H1 (cell line): ENCODE results near the gene NLGN4X. TPM values are rescaled to one million over a fixed set of nuclear protein-coding genes. Genes with fewer than 3 reads are reported as not detected.

Source experiments
- CTCF ChIA-PET: fragments of 300-600 bp; sonication (Branson Sonifier 250); formaldehyde crosslinking; loops from one replicate; lab custom pipeline; 2021; ENCODE audit not compliant: partially characterized antibody; lab: Charles Lee
- POLR2A ChIA-PET: fragments of 300-600 bp; sonication (Branson Sonifier 250); formaldehyde crosslinking; loops from one replicate; lab custom pipeline; 2021; ENCODE audit warnings: inconsistent platforms; ENCODE audit not compliant: partially characterized antibody; lab: Charles Lee
- DNase-seq, 2 experiments: peaks; one replicate each; pipeline versions ENCODE4 v3.0.0 to v3.0.0-alpha.2; 2010 to 2022; ENCODE audit warnings: low spot score in 2 of 2, low read depth in 1 of 2, mixed read lengths in 1 of 2
- FAIRE-seq: peaks from 2 replicates; lab custom pipeline; 2011; peaks lifted over from hg19 to GRCh38; lab: Jason Lieb, UNC
- H2AFZ ChIP-seq: 2 replicates; pipeline ENCODE4 v1.8.1; 2012; ENCODE audit warnings: low read length, inconsistent platforms
- H2AK5ac ChIP-seq: 2 replicates; pipeline ENCODE4 v1.6.1; 2013; ENCODE audit warnings: low read depth, low read length
- H2BK120ac ChIP-seq: replicated peaks from 2 replicates; pipeline ENCODE3; 2013; ENCODE audit warnings: low read depth, low read length, inconsistent platforms
- H2BK12ac ChIP-seq: 2 replicates; pipeline ENCODE4 v1.6.1; 2013; ENCODE audit warnings: low read depth, low read length
- H2BK15ac ChIP-seq: 2 replicates; pipeline ENCODE4 v1.6.1; 2013; ENCODE audit warnings: low read length
- H2BK20ac ChIP-seq: 2 replicates; pipeline ENCODE4 v1.6.1; 2013; ENCODE audit warnings: low read length
- H2BK5ac ChIP-seq: 2 replicates; pipeline ENCODE4 v1.6.1; 2013; ENCODE audit warnings: low read depth, low read length
- H3K14ac ChIP-seq: 2 replicates; pipeline ENCODE4 v1.6.1; 2013; ENCODE audit warnings: inconsistent platforms; ENCODE audit not compliant: insufficient read length
- H3K18ac ChIP-seq: 2 replicates; pipeline ENCODE4 v1.6.1; 2013; ENCODE audit warnings: low read length; ENCODE audit errors: extremely low read depth
- H3K23ac ChIP-seq: 2 replicates; pipeline ENCODE4 v1.6.1; 2013; ENCODE audit warnings: inconsistent platforms; ENCODE audit not compliant: insufficient read length
- H3K23me2 ChIP-seq: 2 replicates; pipeline ENCODE4 v1.6.1; 2013; ENCODE audit warnings: low read depth, low read length
- H3K27ac ChIP-seq: 2 replicates; pipeline ENCODE4 v1.6.1; 2011; ENCODE audit warnings: low read depth, low read length, inconsistent platforms
- H3K27me3 ChIP-seq, 4 experiments: replicated peaks in 1 of 4; 1 replicate in 1 of 4; 2 replicates in 3 of 4; pipeline versions ENCODE4 v1.6.1 to v1.8.1; 2011 to 2013; ENCODE audit warnings: low read length in 3 of 4, mild to moderate bottlenecking in 3 of 4, inconsistent platforms in 2 of 4, mixed read lengths in 2 of 4, moderate library complexity in 1 of 4; ENCODE audit not compliant: control insufficient read depth in 3 of 4, insufficient read depth in 3 of 4; ENCODE audit errors: extremely low read depth in 1 of 4
- H3K36me3 ChIP-seq, 4 experiments: 2 replicates each; pipeline versions ENCODE4 v1.6.1 to v1.8.1; 2011 to 2013; ENCODE audit warnings: mild to moderate bottlenecking in 4 of 4, low read length in 3 of 4, moderate library complexity in 2 of 4, control low read depth in 1 of 4, inconsistent platforms in 1 of 4; ENCODE audit not compliant: insufficient read depth in 4 of 4, control insufficient read depth in 2 of 4
- H3K4ac ChIP-seq: replicated peaks from 2 replicates; pipeline ENCODE3; 2013; ENCODE audit warnings: low read length, low read depth, mixed read lengths, inconsistent platforms; ENCODE audit not compliant: insufficient read length
- H3K4me1 ChIP-seq, 4 experiments: replicated peaks in 1 of 4; 1 replicate in 1 of 4; 2 replicates in 3 of 4; pipeline versions ENCODE4 v1.6.1 to v1.8.1; 2011 to 2013; ENCODE audit warnings: low read length in 3 of 4, inconsistent platforms in 2 of 4, mixed read lengths in 1 of 4; ENCODE audit not compliant: insufficient read depth in 4 of 4, control insufficient read depth in 3 of 4
- H3K4me2 ChIP-seq, 2 experiments: 2 replicates each; pipeline versions ENCODE4 v1.6.1 to v1.8.1; 2011 to 2013; ENCODE audit warnings: low read depth in 2 of 2, low read length in 2 of 2, control low read depth in 1 of 2, inconsistent platforms in 1 of 2, mild to moderate bottlenecking in 1 of 2; ENCODE audit not compliant: insufficient read depth in 1 of 2
- H3K4me3 ChIP-seq, 4 experiments: fragments of 200-600, 300-600 bp in 1 of 4; sonication (generic), shearing (Covaris generic), sonication (Bioruptor Twin) in 1 of 4; 2 replicates each; pipeline versions ENCODE4 v1.5.1 to v1.8.1; 2011 to 2016; ENCODE audit warnings: low read length in 4 of 4, low read depth in 3 of 4, control low read depth in 2 of 4, inconsistent platforms in 2 of 4, mild to moderate bottlenecking in 2 of 4, mixed read lengths in 1 of 4, moderate library complexity in 1 of 4; ENCODE audit not compliant: insufficient read depth in 2 of 4; ENCODE audit errors: extremely low read depth in 1 of 4
- H3K56ac ChIP-seq: replicated peaks from 2 replicates; pipeline ENCODE3; 2013; ENCODE audit warnings: low read depth, mild to moderate bottlenecking, mixed read lengths, low read length, inconsistent platforms; ENCODE audit not compliant: insufficient read length
- H3K79me1 ChIP-seq: 2 replicates; pipeline ENCODE4 v1.6.1; 2013; ENCODE audit warnings: low read depth, low read length, control low read depth
- H3K79me2 ChIP-seq, 2 experiments: 2 replicates each; pipeline versions ENCODE4 v1.6.1 to v1.8.1; 2012 to 2013; ENCODE audit warnings: low read length in 2 of 2, mild to moderate bottlenecking in 2 of 2, inconsistent platforms in 1 of 2; ENCODE audit not compliant: insufficient read depth in 2 of 2, control insufficient read depth in 1 of 2
- H3K9ac ChIP-seq, 4 experiments: replicated peaks in 1 of 4; 1 replicate in 1 of 4; 2 replicates in 3 of 4; pipeline versions ENCODE4 v1.6.1 to v1.8.1; 2011 to 2013; ENCODE audit warnings: low read depth in 3 of 4, low read length in 3 of 4, control low read depth in 2 of 4, mild to moderate bottlenecking in 2 of 4, moderate library complexity in 2 of 4, inconsistent platforms in 1 of 4; ENCODE audit errors: extremely low read depth in 1 of 4
- H3K9me3 ChIP-seq, 2 experiments: 2 replicates each; pipeline versions ENCODE4 v1.6.1 to v1.8.1; 2012 to 2013; ENCODE audit warnings: mild to moderate bottlenecking in 2 of 2, moderate library complexity in 2 of 2, control low read depth in 1 of 2, inconsistent platforms in 1 of 2, low read depth in 1 of 2, low read length in 1 of 2, mixed read lengths in 1 of 2; ENCODE audit not compliant: insufficient read depth in 2 of 2
- H4K20me1 ChIP-seq, 2 experiments: replicated peaks in 1 of 2; 2 replicates each; pipeline versions ENCODE3 to v1.8.1; 2011 to 2013; ENCODE audit warnings: inconsistent platforms in 2 of 2, low read length in 2 of 2, mild to moderate bottlenecking in 1 of 2; ENCODE audit not compliant: insufficient read depth in 2 of 2, control insufficient read depth in 1 of 2
- H4K5ac ChIP-seq: 2 replicates; pipeline ENCODE4 v1.6.1; 2013; ENCODE audit warnings: low read length, low read depth, mixed read lengths, inconsistent platforms; ENCODE audit not compliant: insufficient read length
- H4K8ac ChIP-seq: 2 replicates; pipeline ENCODE4 v1.8.0; 2013; ENCODE audit warnings: mild to moderate bottlenecking, moderate library complexity, low read length, inconsistent platforms; ENCODE audit not compliant: insufficient read depth; ENCODE audit errors: extremely low read depth
- H4K91ac ChIP-seq: replicated peaks from 2 replicates; pipeline ENCODE3; 2013; ENCODE audit warnings: low read length, mixed read lengths, inconsistent platforms; ENCODE audit not compliant: insufficient read length
- PHF8 ChIP-seq: fragments of 200-600 bp; sonication (generic); conservative IDR thresholded peaks from 2 replicates; pipeline ENCODE4 v1.7.1; 2012; ENCODE audit warnings: low read depth, mild to moderate bottlenecking, inconsistent platforms, low read length, moderate library complexity
- WGBS, 2 experiments: shearing (Covaris generic) in 1 of 2; methylation state at CpG; one replicate each; pipeline versions ENCODE4 v1.1.6 to v1.1.7; 2013 to 2015; ENCODE audit warnings: low lambda C conversion rate in 2 of 2, mixed read lengths in 2 of 2, inconsistent platforms in 1 of 2, low coverage in 1 of 2, missing lambda C conversion rate in 1 of 2; ENCODE audit not compliant: insufficient replicate concordance in 2 of 2, insufficient coverage in 1 of 2, insufficient read length in 1 of 2; ENCODE audit errors: extremely low coverage in 1 of 2, missing lambda C conversion rate in 1 of 2; 5-methylcytosine and 5-hydroxymethylcytosine counted together
- polyA plus RNA-seq, 7 experiments: library from polyadenylated mRNA; depleted of rRNA in 3 of 7; stranded (reverse) in 5 of 7; unstranded in 2 of 7; fragments of >200 nt in 5 of 7; fragments of 200-250 nt in 2 of 7; gene quantifications; 1 replicate in 5 of 7; 2 replicates in 1 of 7; 4 replicates in 1 of 7; pipeline versions ENCODE4 v1.2.1 to v1.2.3, GENCODE V29; 2011 to 2013; ENCODE audit warnings: missing spikeins in 2 of 7, mixed read lengths in 2 of 7
- total RNA-seq: library from RNA; stranded (reverse); fragmentation: NEBNext Ultra II Directional; extraction: Animal tissue kit (Norgen Biotek cat#: 25700); gene quantifications from 2 replicates; pipeline ENCODE4 v1.2.1, GENCODE V29; 2021

The NLGN4X gene
- total and polyA plus RNA-seq, 2 of the 8 experiments (the other 6 are each of a cell fraction or from before 2014, with no cell fraction given) = 104 to 124 TPM

- H3K27ac ChIP-seq = no peak overlapping the region
- H3K23ac ChIP-seq = no peak overlapping the region
- H2AK5ac ChIP-seq = no peak overlapping the region
- WGBS, 2 experiments = 100% methylated on average over 1 of the region's 1 CpG; no CpG with 5 or more reads in 1 of the 2 experiments
- no peak overlapping the region for H3K9ac ChIP-seq
- H3K4ac ChIP-seq = no peak overlapping the region
- H4K20me1 ChIP-seq = no peaks in the 10 kb centered on the region
- H2BK120ac ChIP-seq = no peak overlapping the region
- H3K4me3 ChIP-seq = no peak overlapping the region
- no peaks in the 10 kb centered on the region for H3K9me3 ChIP-seq
- H3K18ac ChIP-seq = no peak overlapping the region
- ChIA-PET POLR2A (no interaction called here), CTCF (no interaction called here)
- FAIRE-seq (no peak), DNase-seq (no peak)
- H3K79me1 ChIP-seq = no peaks in the 10 kb centered on the region
- peaks cover 0 to 4% (median 0%) of the 10 kb centered on the region in 4 experiments; a peak in 1 of 7 replicates for H3K4me1 ChIP-seq
- H3K36me3 ChIP-seq = no peaks in the 10 kb centered on the region; a peak in 1 of 8 replicates
- no peak overlapping the region for H2AFZ ChIP-seq
- H3K56ac ChIP-seq = no peak overlapping the region
- H2BK15ac ChIP-seq = no peak overlapping the region
- H4K5ac ChIP-seq = no peak overlapping the region
- H2BK5ac ChIP-seq = no peak overlapping the region
- no peak for TF ChIP-seq PHF8
- no peaks in the 10 kb centered on the region for H3K27me3 ChIP-seq
- H3K79me2 ChIP-seq = peaks cover 0 to 64% of the 10 kb centered on the region in 2 experiments; a peak in 2 of 4 replicates
- H3K14ac ChIP-seq = no peak overlapping the region
- no peak overlapping the region for H4K8ac ChIP-seq
- no peaks in the 10 kb centered on the region for H3K23me2 ChIP-seq
- H2BK12ac ChIP-seq = no peak overlapping the region
- H2BK20ac ChIP-seq = no peak overlapping the region
- H4K91ac ChIP-seq = no peak overlapping the region
- H3K4me2 ChIP-seq = no peak overlapping the region
These were observed 230.2 kb downstream of the NLGN4X start for GRCh38 chrX:5998456-5998855.
